Activated naive CD8-positive, alpha-beta T cell treated with anti-CD3 and anti-CD28 coated beads, Interleukin-2, amount 50 U/mL, for 24 hours (primary cell): ENCODE results near the gene MAPRE3.

Source experiments
- ATAC-seq: fragments of 150-1000 bp; cut with Tn5 transposase; one replicate; pipeline ENCODE4 v1.10.0; 2021
- DNase-seq: peaks from one replicate; pipeline ENCODE4 v3.0.0; 2021
- H3K27ac Mint-ChIP-seq: one replicate; pipeline ENCODE4 v1.8.0; 2021; ENCODE audit warnings: mild to moderate bottlenecking, mixed read lengths
- H3K27me3 Mint-ChIP-seq: one replicate; pipeline ENCODE4 v1.8.0; 2021; ENCODE audit warnings: mixed read lengths
- H3K36me3 Mint-ChIP-seq: one replicate; pipeline ENCODE4 v1.8.0; 2021; ENCODE audit warnings: low read depth, mixed read lengths
- H3K4me1 Mint-ChIP-seq: one replicate; pipeline ENCODE4 v1.8.0; 2021; ENCODE audit warnings: mixed read lengths
- H3K4me3 Mint-ChIP-seq: one replicate; pipeline ENCODE4 v1.8.0; 2021; ENCODE audit warnings: mild to moderate bottlenecking, moderate library complexity, mixed read lengths
- H3K9me3 Mint-ChIP-seq: one replicate; pipeline ENCODE4 v1.8.0; 2021; ENCODE audit warnings: mixed read lengths

The MAPRE3 gene

DNA sequence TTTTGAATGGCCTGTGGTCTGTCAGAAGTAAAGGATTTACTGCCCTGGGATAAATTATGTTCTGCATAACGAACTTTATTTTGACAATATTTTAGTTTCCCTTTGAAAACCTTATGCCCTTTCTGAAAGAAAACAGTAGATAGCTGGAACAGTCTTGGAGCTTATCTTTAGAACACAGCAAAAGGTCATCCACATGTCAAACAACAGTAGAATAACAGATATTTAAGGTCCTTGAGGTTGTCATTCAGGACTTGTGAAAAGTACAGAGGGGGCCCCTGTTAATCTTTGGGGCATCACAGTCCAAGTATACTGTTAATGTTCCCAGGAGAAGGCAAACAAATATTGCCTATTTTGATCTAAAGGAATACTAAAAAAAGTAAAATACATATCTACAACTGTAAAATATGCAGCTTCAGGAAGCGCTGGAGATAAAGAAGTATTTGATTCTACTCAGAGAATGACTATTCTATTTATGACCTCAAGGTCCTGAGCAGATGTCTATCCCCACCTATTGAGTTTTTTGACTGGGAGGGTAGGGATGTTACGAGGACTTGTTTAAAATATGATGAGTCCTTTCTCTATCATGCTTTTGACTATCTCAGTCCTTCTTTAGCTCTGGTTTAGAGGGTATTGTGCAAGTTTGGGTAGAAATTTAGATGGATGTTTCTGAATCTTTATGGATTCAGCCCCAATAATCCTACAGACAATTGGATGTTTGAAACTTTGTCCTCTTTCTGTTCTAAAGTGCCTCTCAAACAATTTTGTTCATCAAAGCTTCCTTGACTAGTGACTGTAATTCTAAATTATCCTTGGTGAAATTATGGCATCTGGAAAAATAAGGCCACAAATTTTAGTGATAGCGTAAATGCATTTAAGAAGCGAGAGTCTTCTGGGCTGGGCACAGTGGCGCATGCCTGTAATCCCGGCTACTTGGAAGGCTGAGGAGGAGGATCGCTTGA lies 37.3 kb downstream of the MAPRE3 start:
- H3K36me3 Mint-ChIP-seq = no peaks in the 10 kb centered on the region
- no peak overlapping the region for H3K4me3 Mint-ChIP-seq

GRCh38 chr2:27008678-27009077 lies 38.2 kb downstream of the MAPRE3 start:
- ATAC-seq = no peak
- no peaks in the 10 kb centered on the region for H3K4me1 Mint-ChIP-seq
- peaks cover 7% of the 10 kb centered on the region for H3K27me3 Mint-ChIP-seq
- DNase-seq = no peak
- no peaks in the 10 kb centered on the region for H3K9me3 Mint-ChIP-seq
- no peak overlapping the region for H3K27ac Mint-ChIP-seq
- H3K4me3 Mint-ChIP-seq = no peak overlapping the region
- no peaks in the 10 kb centered on the region for H3K36me3 Mint-ChIP-seq

More for the DNA sequence above, 37.3 kb downstream of the MAPRE3 start:
- DNase-seq (no peak), ATAC-seq (no peak)
- Mint-ChIP-seq H3K4me1 (no peaks in the 10 kb centered on the region), H3K9me3 (no peaks in the 10 kb centered on the region), H3K27ac (no peak overlapping the region), H3K27me3 (peaks cover 9% of the 10 kb centered on the region)

- H3K4me3 Mint-ChIP-seq = no peak overlapping the region
- no peaks in the 10 kb centered on the region for H3K9me3 Mint-ChIP-seq
- peaks cover 7% of the 10 kb centered on the region for H3K27me3 Mint-ChIP-seq
- no peak for ATAC-seq
- H3K4me1 Mint-ChIP-seq = no peaks in the 10 kb centered on the region
- H3K27ac Mint-ChIP-seq = no peak overlapping the region
- DNase-seq = no peak
- no peaks in the 10 kb centered on the region for H3K36me3 Mint-ChIP-seq
These were observed 38.6 kb downstream of the MAPRE3 start for GRCh38 chr2:27009083-27009482.

- ATAC-seq = no peak
- H3K27ac Mint-ChIP-seq = no peak overlapping the region
These were observed 39.3 kb downstream of the MAPRE3 start for GRCh38 chr2:27009716-27010115.

GRCh38 chr2:27010139-27010538 lies 39.7 kb downstream of the MAPRE3 start:
- DNase-seq = no peak
- Mint-ChIP-seq H3K4me1 (no peaks in the 10 kb centered on the region), H3K4me3 (no peak overlapping the region), H3K27ac (no peak overlapping the region), H3K36me3 (no peaks in the 10 kb centered on the region), H3K9me3 (no peaks in the 10 kb centered on the region), H3K27me3 (peaks cover 7% of the 10 kb centered on the region)
- no peak for ATAC-seq

More at GRCh38 chr2:27009716-27010115, 39.3 kb downstream of the MAPRE3 start:
- Mint-ChIP-seq H3K4me1 (no peaks in the 10 kb centered on the region), H3K36me3 (no peaks in the 10 kb centered on the region), H3K27me3 (peaks cover 7% of the 10 kb centered on the region), H3K9me3 (no peaks in the 10 kb centered on the region), H3K4me3 (no peak overlapping the region)
- no peak for DNase-seq

- Mint-ChIP-seq H3K9me3 (no peaks in the 10 kb centered on the region), H3K27ac (no peak overlapping the region), H3K4me1 (no peaks in the 10 kb centered on the region), H3K4me3 (no peak overlapping the region), H3K27me3 (peaks cover 7% of the 10 kb centered on the region), H3K36me3 (no peaks in the 10 kb centered on the region)
- no peak for DNase-seq
- ATAC-seq = no peak
These were observed 43.3 kb downstream of the MAPRE3 start for GRCh38 chr2:27013738-27014137.

DNA sequence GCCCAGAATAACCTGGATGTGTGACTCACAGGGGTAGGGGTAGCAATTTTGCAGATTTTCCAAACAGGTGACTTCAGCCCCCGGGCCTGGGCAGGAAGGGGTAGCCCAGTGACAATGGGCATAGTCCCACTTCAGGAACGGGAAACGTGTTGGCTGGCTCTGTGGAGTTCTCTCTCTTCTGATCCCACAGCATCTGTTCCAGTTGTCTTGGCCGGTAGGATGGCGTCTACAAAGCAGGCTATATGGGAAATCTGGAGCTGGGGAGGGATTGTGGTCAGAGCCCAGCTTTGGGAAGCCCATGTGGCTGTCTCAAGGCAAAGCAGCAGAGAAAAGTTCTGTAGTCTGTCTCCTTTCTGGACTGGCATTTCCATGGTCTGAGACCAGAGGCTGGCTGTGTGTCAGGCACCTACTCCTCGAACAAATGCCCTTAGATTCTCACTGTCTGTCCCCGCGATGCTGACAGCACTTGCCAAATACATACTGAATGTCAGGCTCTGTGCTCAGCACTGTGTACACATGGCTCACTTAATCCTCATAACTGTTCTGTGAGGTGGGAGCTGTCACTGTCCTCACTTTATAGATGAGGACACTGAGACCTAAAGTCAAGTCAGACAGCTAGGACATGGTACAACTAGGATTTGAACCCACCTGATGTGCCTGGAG lies 44.5 kb downstream of the MAPRE3 start:
- Mint-ChIP-seq H3K27ac (no peak overlapping the region), H3K36me3 (no peaks in the 10 kb centered on the region), H3K9me3 (no peaks in the 10 kb centered on the region), H3K27me3 (peaks cover 4% of the 10 kb centered on the region), H3K4me1 (no peaks in the 10 kb centered on the region), H3K4me3 (no peak overlapping the region)
- DNase-seq (no peak), ATAC-seq (no peak)

GRCh38 chr2:27016801-27017325 lies 46.4 kb downstream of the MAPRE3 start:
- H3K36me3 Mint-ChIP-seq = no peaks in the 10 kb centered on the region
- peak; percentile 53 for DNase-seq
- H3K4me1 Mint-ChIP-seq = no peaks in the 10 kb centered on the region
- H3K27ac Mint-ChIP-seq = no peak overlapping the region
- no peak overlapping the region for H3K4me3 Mint-ChIP-seq
- ATAC-seq = no peak
- H3K27me3 Mint-ChIP-seq = no peaks in the 10 kb centered on the region
- no peaks in the 10 kb centered on the region for H3K9me3 Mint-ChIP-seq

DNA sequence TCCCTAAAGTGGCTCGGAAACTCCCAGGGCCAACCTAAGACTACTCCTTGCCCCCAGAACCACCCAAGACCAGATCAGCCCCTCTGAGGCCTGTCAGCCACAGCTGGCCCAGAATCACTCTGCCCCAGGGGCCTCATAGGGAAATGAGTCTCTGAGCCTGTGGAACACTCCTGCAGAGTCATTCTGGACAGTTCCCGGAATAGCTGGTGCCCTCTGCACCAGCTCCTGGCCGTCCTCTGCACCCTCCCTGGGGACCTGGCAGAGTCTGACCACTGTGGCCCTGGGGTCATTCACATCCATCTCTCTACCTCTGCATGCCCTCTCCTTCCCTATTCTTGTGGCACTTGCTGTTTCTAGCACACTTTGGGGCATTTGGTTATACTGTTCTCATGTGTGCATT lies 47.7 kb downstream of the MAPRE3 start:
- H3K4me1 Mint-ChIP-seq = no peaks in the 10 kb centered on the region
- no peaks in the 10 kb centered on the region for H3K9me3 Mint-ChIP-seq
- no peak overlapping the region for H3K4me3 Mint-ChIP-seq
- ATAC-seq (no peak), DNase-seq (no peak)
- no peak overlapping the region for H3K27ac Mint-ChIP-seq
- H3K36me3 Mint-ChIP-seq = no peaks in the 10 kb centered on the region
- no peaks in the 10 kb centered on the region for H3K27me3 Mint-ChIP-seq

- DNase-seq = no peak
- Mint-ChIP-seq H3K4me3 (no peak overlapping the region), H3K27me3 (no peaks in the 10 kb centered on the region), H3K4me1 (no peaks in the 10 kb centered on the region), H3K27ac (no peak overlapping the region), H3K9me3 (no peaks in the 10 kb centered on the region), H3K36me3 (peaks cover 2% of the 10 kb centered on the region)
- no peak for ATAC-seq
These were observed 49.0 kb downstream of the MAPRE3 start for GRCh38 chr2:27019459-27019858.

DNA sequence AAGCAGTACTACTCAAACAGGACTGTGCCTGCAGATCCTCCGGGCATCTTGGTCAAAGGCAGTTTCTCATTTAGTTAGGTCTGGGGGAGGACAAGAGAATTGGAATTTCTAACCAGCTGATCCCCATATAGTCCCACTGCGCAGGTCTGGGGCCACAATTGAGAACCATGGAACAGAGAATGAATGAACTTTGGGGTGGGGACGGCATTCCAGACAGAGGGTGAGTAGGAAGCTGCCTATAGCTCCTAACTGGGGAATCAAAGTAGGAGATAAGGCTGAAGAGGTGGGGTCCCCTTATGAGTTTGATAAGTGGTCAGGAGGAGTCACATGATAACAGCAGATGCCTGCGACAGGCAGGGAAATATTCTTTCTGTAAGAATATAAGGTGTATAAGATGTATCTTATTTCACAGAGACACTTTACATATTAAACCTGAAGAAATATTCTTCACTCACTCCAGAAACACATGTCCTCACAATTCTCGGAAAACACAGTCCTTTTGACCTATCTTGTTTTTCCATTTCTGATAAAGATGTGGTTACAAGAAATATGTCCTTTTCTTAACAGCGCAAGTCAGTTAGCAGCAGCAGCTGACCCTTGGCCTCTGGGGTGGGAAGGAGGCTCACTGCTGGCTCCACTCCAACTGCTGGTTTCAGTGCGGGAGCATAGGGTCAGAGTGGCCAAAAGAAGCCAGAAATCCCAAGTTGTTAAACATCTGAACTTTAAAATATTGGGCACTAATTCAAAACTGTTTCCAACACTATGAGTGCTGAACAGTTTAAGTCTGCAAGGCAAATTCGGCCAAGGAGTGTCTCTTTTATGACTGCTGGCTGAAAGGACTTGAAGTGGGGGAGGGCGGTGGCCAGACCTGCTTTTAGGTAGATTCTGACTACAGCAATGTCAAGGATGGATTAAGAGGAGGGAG lies 49.8 kb downstream of the MAPRE3 start:
- H3K27me3 Mint-ChIP-seq = no peaks in the 10 kb centered on the region
- no peak for ATAC-seq
- peaks cover 2% of the 10 kb centered on the region for H3K36me3 Mint-ChIP-seq
- no peaks in the 10 kb centered on the region for H3K4me1 Mint-ChIP-seq
- no peak for DNase-seq
- no peak overlapping the region for H3K27ac Mint-ChIP-seq
- H3K9me3 Mint-ChIP-seq = no peaks in the 10 kb centered on the region
- H3K4me3 Mint-ChIP-seq = no peak overlapping the region

GRCh38 chr2:27021253-27022049 lies 51.0 kb downstream of the MAPRE3 start:
- peaks cover 2% of the 10 kb centered on the region for H3K36me3 Mint-ChIP-seq
- no peak overlapping the region for H3K27ac Mint-ChIP-seq
- H3K4me3 Mint-ChIP-seq = no peak overlapping the region
- DNase-seq (no peak), ATAC-seq (no peak)
- no peaks in the 10 kb centered on the region for H3K9me3 Mint-ChIP-seq
- no peaks in the 10 kb centered on the region for H3K4me1 Mint-ChIP-seq
- no peaks in the 10 kb centered on the region for H3K27me3 Mint-ChIP-seq

- no peak overlapping the region for H3K4me3 Mint-ChIP-seq
- H3K9me3 Mint-ChIP-seq = no peaks in the 10 kb centered on the region
- H3K36me3 Mint-ChIP-seq = peaks cover 2% of the 10 kb centered on the region
- no peak for ATAC-seq
- no peak for DNase-seq
- no peak overlapping the region for H3K27ac Mint-ChIP-seq
- H3K27me3 Mint-ChIP-seq = no peaks in the 10 kb centered on the region
- no peaks in the 10 kb centered on the region for H3K4me1 Mint-ChIP-seq
These were observed 53.3 kb downstream of the MAPRE3 start for GRCh38 chr2:27023740-27024139.
